A549 (cell line): ENCODE measurements around the gene GGCX. TPM values are rescaled to one million over a fixed set of nuclear protein-coding genes. Genes with fewer than 3 reads are reported as not detected.

ENCODE experiments used
- CBX2 ChIP-seq: fragments of 200-600 bp; sonication (generic); IDR thresholded peaks from 2 replicates; pipeline ENCODE4 v1.6.1; 2016; ENCODE audit warnings: low read depth, mild to moderate bottlenecking, borderline replicate concordance
- EHF ChIP-seq: fragments of 250-450 bp; sonication (Bioruptor Pico); IDR thresholded peaks from 2 replicates; pipeline ENCODE4 v1.5.0; 2020; ENCODE audit warnings: mild to moderate bottlenecking
- EHMT2 ChIP-seq: fragments of 200-600 bp; sonication (generic); IDR thresholded peaks from 2 replicates; pipeline ENCODE4 v1.6.1; 2016; ENCODE audit warnings: antibody characterized with exemption, low read depth, mild to moderate bottlenecking, moderate library complexity
- FOSL2 ChIP-seq, 2 experiments: fragments of 450-650 bp in 1 of 2; fragments of >200 bp in 1 of 2; sonication (Bioruptor Twin) in 1 of 2; formaldehyde crosslinking; IDR thresholded peaks; 2 replicates each; pipeline versions ENCODE4 v1.5.0 to v1.6.1; 2016 to 2020; ENCODE audit warnings: mild to moderate bottlenecking in 1 of 2, moderate library complexity in 1 of 2
- HEYL ChIP-seq: fragments of 250-450 bp; sonication (Bioruptor Pico); IDR thresholded peaks from 2 replicates; pipeline ENCODE4 v1.8.0; 2021; ENCODE audit warnings: mild to moderate bottlenecking, moderate library complexity
- MAFK ChIP-seq: fragments of 450-650 bp; IDR thresholded peaks from 2 replicates; pipeline ENCODE4 v1.6.1; 2014; ENCODE audit not compliant: partially characterized antibody
- NFE2L2 ChIP-seq: fragments of 150-350 bp; conservative IDR thresholded peaks from 2 replicates; pipeline ENCODE4 v1.6.1; 2014; ENCODE audit warnings: low read length
- NPAS2 ChIP-seq: fragments of 250-450 bp; sonication (Bioruptor Pico); IDR thresholded peaks from 2 replicates; pipeline ENCODE4 v1.8.0; 2022; ENCODE audit warnings: mild to moderate bottlenecking, moderate library complexity, borderline replicate concordance
- NR3C1 ChIP-seq: fragments of >200 bp; sonication (Bioruptor Twin); formaldehyde crosslinking; IDR thresholded peaks from 3 replicates; pipeline ENCODE4 v1.6.1; 2017
- RAD21 ChIP-seq, 2 experiments: fragments of >200 bp in 1 of 2; sonication (Bioruptor Twin) in 1 of 2; formaldehyde crosslinking in 1 of 2; IDR thresholded peaks in 1 of 2; conservative IDR thresholded peaks in 1 of 2; 2 replicates in 1 of 2; 3 replicates in 1 of 2; pipeline ENCODE4 v1.6.1; 2012 to 2018; ENCODE audit warnings: inconsistent platforms in 1 of 2
- TFCP2L1 ChIP-seq: fragments of 250-450 bp; sonication (Bioruptor Pico); IDR thresholded peaks from 2 replicates; pipeline ENCODE4 v1.5.0; 2021; ENCODE audit warnings: mild to moderate bottlenecking
- ZC3H11A ChIP-seq: fragments of 450-650 bp; IDR thresholded peaks from 2 replicates; pipeline ENCODE4 v1.6.1; 2014; ENCODE audit warnings: antibody characterized with exemption, mild to moderate bottlenecking
- ZNF302 ChIP-seq: fragments of 250-450 bp; sonication (Bioruptor Pico); IDR thresholded peaks from 2 replicates; pipeline ENCODE4 v1.9.0; 2021; ENCODE audit warnings: inconsistent platforms, mild to moderate bottlenecking, moderate library complexity
- polyA plus RNA-seq, 4 experiments: library from polyadenylated mRNA; depleted of rRNA in 3 of 4; stranded (reverse); fragments of >200 nt; fragmentation: RNase III in 1 of 4; extraction: RNeasy Plus Mini Kit Qiagen cat#74134 plus additional on column Dnase treatment in 1 of 4; gene quantifications; 2 replicates in 3 of 4; 3 replicates in 1 of 4; pipeline ENCODE4 v1.2.3, GENCODE V29; 2011 to 2017
- TF ChIP-seq, protein P1 (sequence below): fragments of 150-350 bp; IDR thresholded peaks from 2 replicates; pipeline ENCODE4 v1.6.1; 2014; ENCODE audit warnings: low read depth, mild to moderate bottlenecking, low read length
- TF ChIP-seq, protein P2 (sequence below): fragments of >200 bp; sonication (Bioruptor Twin); formaldehyde crosslinking; IDR thresholded peaks from 2 replicates; pipeline ENCODE4 v1.6.1; 2016
- TF ChIP-seq, protein P3 (sequence below): fragments of 200-600 bp; sonication (generic); IDR thresholded peaks from 2 replicates; pipeline ENCODE4 v1.6.1; 2016; ENCODE audit warnings: antibody characterized with exemption, mild to moderate bottlenecking, moderate library complexity
- TF ChIP-seq, protein P4 (sequence below): fragments of 450-650 bp; IDR thresholded peaks from 2 replicates; pipeline ENCODE4 v1.6.1; 2014; ENCODE audit warnings: antibody characterized with exemption
- TF ChIP-seq, protein P5 (sequence below): fragments of >200 bp; sonication (Bioruptor Twin); formaldehyde crosslinking; IDR thresholded peaks from 3 replicates; pipeline ENCODE4 v1.5.1; 2016

The GGCX gene
- polyA plus RNA-seq, 2 of the 4 experiments (the other 2 are of a cell fraction) = 39.0 to 55.1 TPM

DNA sequence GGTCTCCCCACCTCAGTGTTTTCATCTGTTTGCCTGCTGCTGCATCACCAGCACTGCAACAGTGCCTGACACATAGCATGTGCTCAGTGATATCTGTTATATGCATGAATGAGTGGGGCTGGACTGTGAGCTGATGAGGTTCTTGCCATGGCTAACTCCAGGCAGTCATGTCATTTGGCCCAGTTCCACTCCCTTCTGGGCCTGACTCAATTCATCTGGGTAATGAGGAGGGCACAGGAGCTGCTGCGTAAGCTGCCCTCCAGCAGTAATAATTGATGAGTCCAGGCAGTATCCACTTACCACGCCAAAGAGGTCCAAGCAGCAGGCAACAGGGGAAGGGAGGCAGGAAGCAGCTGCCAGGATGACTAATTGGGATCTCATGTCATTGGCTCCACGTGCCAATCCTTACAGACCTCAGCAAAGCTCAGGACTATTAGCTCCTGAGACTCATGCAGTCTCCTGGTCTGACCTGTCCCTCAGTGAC, 56.5 kb downstream of the GGCX start (continued):
- TF ChIP-seq, protein P1, sequence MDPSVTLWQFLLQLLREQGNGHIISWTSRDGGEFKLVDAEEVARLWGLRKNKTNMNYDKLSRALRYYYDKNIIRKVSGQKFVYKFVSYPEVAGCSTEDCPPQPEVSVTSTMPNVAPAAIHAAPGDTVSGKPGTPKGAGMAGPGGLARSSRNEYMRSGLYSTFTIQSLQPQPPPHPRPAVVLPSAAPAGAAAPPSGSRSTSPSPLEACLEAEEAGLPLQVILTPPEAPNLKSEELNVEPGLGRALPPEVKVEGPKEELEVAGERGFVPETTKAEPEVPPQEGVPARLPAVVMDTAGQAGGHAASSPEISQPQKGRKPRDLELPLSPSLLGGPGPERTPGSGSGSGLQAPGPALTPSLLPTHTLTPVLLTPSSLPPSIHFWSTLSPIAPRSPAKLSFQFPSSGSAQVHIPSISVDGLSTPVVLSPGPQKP = no peak
- TF ChIP-seq, protein P2, sequence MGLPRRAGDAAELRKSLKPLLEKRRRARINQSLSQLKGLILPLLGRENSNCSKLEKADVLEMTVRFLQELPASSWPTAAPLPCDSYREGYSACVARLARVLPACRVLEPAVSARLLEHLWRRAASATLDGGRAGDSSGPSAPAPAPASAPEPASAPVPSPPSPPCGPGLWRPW = no peak
- peak; percentile 49 for TF ChIP-seq MAFK
- TF ChIP-seq RAD21 (conservative IDR thresholded peaks at IDR 0.05 in 1 of 2, IDR thresholded peaks at IDR 0.05 in 1 of 2) = 0 out of 5 replicates have a peak, but pooled peaks of 1 of the 2 experiments have one; percentile 14
- TF ChIP-seq CBX2 = no peak
- TF ChIP-seq, protein P3, sequence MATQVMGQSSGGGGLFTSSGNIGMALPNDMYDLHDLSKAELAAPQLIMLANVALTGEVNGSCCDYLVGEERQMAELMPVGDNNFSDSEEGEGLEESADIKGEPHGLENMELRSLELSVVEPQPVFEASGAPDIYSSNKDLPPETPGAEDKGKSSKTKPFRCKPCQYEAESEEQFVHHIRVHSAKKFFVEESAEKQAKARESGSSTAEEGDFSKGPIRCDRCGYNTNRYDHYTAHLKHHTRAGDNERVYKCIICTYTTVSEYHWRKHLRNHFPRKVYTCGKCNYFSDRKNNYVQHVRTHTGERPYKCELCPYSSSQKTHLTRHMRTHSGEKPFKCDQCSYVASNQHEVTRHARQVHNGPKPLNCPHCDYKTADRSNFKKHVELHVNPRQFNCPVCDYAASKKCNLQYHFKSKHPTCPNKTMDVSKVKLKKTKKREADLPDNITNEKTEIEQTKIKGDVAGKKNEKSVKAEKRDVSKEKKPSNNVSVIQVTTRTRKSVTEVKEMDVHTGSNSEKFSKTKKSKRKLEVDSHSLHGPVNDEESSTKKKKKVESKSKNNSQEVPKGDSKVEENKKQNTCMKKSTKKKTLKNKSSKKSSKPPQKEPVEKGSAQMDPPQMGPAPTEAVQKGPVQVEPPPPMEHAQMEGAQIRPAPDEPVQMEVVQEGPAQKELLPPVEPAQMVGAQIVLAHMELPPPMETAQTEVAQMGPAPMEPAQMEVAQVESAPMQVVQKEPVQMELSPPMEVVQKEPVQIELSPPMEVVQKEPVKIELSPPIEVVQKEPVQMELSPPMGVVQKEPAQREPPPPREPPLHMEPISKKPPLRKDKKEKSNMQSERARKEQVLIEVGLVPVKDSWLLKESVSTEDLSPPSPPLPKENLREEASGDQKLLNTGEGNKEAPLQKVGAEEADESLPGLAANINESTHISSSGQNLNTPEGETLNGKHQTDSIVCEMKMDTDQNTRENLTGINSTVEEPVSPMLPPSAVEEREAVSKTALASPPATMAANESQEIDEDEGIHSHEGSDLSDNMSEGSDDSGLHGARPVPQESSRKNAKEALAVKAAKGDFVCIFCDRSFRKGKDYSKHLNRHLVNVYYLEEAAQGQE = no peak
- 0 out of 2 replicates have a peak, but pooled peaks have one; percentile 13 for TF ChIP-seq FOSL2 (IDR thresholded peaks at IDR 0.05)
- TF ChIP-seq FOSL2 (CRISPR knock-in tag; IDR thresholded peaks at IDR 0.05) = peak; percentile 62
- no peak for TF ChIP-seq ZNF302 (CRISPR knock-in tag)
- no peak for TF ChIP-seq NFE2L2
- TF ChIP-seq HEYL (CRISPR knock-in tag) = no peak
- TF ChIP-seq, protein P4, sequence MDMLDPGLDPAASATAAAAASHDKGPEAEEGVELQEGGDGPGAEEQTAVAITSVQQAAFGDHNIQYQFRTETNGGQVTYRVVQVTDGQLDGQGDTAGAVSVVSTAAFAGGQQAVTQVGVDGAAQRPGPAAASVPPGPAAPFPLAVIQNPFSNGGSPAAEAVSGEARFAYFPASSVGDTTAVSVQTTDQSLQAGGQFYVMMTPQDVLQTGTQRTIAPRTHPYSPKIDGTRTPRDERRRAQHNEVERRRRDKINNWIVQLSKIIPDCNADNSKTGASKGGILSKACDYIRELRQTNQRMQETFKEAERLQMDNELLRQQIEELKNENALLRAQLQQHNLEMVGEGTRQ = peak; percentile 70
- TF ChIP-seq ZC3H11A = no peak
- no peak for TF ChIP-seq NPAS2 (CRISPR knock-in tag)
- TF ChIP-seq TFCP2L1 (CRISPR knock-in tag) = no peak
- no peak for TF ChIP-seq EHMT2
- TF ChIP-seq NR3C1 = no peak
- TF ChIP-seq EHF (CRISPR knock-in tag) = no peak
- TF ChIP-seq, protein P5, sequence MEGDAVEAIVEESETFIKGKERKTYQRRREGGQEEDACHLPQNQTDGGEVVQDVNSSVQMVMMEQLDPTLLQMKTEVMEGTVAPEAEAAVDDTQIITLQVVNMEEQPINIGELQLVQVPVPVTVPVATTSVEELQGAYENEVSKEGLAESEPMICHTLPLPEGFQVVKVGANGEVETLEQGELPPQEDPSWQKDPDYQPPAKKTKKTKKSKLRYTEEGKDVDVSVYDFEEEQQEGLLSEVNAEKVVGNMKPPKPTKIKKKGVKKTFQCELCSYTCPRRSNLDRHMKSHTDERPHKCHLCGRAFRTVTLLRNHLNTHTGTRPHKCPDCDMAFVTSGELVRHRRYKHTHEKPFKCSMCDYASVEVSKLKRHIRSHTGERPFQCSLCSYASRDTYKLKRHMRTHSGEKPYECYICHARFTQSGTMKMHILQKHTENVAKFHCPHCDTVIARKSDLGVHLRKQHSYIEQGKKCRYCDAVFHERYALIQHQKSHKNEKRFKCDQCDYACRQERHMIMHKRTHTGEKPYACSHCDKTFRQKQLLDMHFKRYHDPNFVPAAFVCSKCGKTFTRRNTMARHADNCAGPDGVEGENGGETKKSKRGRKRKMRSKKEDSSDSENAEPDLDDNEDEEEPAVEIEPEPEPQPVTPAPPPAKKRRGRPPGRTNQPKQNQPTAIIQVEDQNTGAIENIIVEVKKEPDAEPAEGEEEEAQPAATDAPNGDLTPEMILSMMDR = no peak; the same call in 2 of the 3 replicates
